Endothelial cell (in vitro differentiated cells): ENCODE results near the gene TFF3. TPM values are rescaled to one million over a fixed set of nuclear protein-coding genes. Genes with fewer than 3 reads are reported as not detected.

Source experiments
- DNase-seq: peaks from one replicate; pipeline ENCODE4 v3.0.0; 2021; ENCODE audit warnings: low spot score
- H3K27ac Mint-ChIP-seq: one replicate; pipeline ENCODE4 v1.8.0; 2021; ENCODE audit warnings: mixed read lengths, inconsistent platforms; ENCODE audit not compliant: unreplicated experiment
- H3K27me3 Mint-ChIP-seq: one replicate; pipeline ENCODE4 v1.8.0; 2021; ENCODE audit warnings: mild to moderate bottlenecking, moderate library complexity, mixed read lengths, inconsistent platforms; ENCODE audit not compliant: unreplicated experiment
- H3K36me3 Mint-ChIP-seq: one replicate; pipeline ENCODE4 v1.8.0; 2021; ENCODE audit warnings: mild to moderate bottlenecking, low read depth, mixed read lengths, inconsistent platforms; ENCODE audit not compliant: unreplicated experiment
- H3K4me1 Mint-ChIP-seq: one replicate; pipeline ENCODE4 v1.8.0; 2021; ENCODE audit warnings: mild to moderate bottlenecking, mixed read lengths, inconsistent platforms; ENCODE audit not compliant: unreplicated experiment
- H3K4me3 Mint-ChIP-seq: one replicate; pipeline ENCODE4 v1.8.0; 2021; ENCODE audit warnings: mild to moderate bottlenecking, mixed read lengths, inconsistent platforms; ENCODE audit not compliant: unreplicated experiment
- H3K9me3 Mint-ChIP-seq: one replicate; pipeline ENCODE4 v1.8.0; 2021; ENCODE audit warnings: mixed read lengths, inconsistent platforms; ENCODE audit not compliant: unreplicated experiment
- total RNA-seq: library from RNA; stranded (reverse); fragmentation: NEBNext Ultra II Directional; extraction: Animal tissue kit (Norgen Biotek cat#: 25700); gene quantifications from one replicate; pipeline ENCODE4 v1.2.1, GENCODE V29; 2021; ENCODE audit not compliant: unreplicated experiment
- TF ChIP-seq, protein P1 (sequence below): fragments of 200-600 bp; sonication (generic); IDR thresholded peaks from one replicate; pipeline ENCODE4 v1.5.0; 2021; ENCODE audit warnings: antibody characterized with exemption; ENCODE audit not compliant: unreplicated experiment

Gene TFF3
- total RNA-seq, 1 donor from 2014 or later = not detected

DNA sequence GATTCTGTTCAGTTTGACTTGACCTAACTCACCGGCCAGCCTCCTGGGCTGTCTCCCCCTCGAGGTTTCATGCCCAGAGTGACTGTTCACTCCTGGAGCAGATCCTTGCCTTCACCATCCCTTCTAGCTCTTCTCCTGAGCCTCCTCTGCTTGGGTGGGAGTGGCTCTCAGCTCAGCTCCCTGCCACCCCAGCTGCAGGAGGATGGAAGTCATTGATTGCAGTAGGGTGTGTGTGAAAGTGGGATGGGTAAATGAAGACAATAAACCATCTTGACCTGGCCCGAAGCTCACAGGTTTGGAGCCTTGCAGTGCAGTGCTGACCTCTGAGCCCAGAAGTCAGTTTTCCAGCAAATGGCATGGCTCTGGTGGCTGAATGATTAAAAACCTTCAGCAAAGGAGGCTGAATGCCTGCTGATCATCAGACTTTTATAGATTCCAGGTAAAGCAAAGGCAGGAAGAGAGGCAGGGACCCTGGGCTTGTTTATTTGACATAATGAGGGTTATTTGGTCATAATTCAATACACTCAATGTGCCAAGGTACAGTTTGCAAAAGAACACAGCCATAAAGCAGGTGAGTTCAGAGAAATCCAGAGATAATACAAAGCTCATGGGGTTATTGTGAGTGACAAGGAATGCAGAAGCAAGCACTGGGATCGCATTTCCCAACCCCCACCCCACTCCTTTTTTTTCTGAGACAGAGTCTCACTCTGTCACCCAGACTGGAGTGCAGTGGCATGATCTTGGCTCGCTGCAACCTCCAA is 17.5 kb upstream of the TFF3 start:
- no peaks in the 10 kb centered on the region for H3K36me3 Mint-ChIP-seq
- H3K27me3 Mint-ChIP-seq = peaks cover 1% of the 10 kb centered on the region
- H3K4me3 Mint-ChIP-seq = no peak overlapping the region
- TF ChIP-seq, protein P1, sequence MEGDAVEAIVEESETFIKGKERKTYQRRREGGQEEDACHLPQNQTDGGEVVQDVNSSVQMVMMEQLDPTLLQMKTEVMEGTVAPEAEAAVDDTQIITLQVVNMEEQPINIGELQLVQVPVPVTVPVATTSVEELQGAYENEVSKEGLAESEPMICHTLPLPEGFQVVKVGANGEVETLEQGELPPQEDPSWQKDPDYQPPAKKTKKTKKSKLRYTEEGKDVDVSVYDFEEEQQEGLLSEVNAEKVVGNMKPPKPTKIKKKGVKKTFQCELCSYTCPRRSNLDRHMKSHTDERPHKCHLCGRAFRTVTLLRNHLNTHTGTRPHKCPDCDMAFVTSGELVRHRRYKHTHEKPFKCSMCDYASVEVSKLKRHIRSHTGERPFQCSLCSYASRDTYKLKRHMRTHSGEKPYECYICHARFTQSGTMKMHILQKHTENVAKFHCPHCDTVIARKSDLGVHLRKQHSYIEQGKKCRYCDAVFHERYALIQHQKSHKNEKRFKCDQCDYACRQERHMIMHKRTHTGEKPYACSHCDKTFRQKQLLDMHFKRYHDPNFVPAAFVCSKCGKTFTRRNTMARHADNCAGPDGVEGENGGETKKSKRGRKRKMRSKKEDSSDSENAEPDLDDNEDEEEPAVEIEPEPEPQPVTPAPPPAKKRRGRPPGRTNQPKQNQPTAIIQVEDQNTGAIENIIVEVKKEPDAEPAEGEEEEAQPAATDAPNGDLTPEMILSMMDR = no peak
- DNase-seq = no peak
- no peaks in the 10 kb centered on the region for H3K4me1 Mint-ChIP-seq
- H3K27ac Mint-ChIP-seq = no peak overlapping the region
- H3K9me3 Mint-ChIP-seq = peaks cover 5% of the 10 kb centered on the region

DNA sequence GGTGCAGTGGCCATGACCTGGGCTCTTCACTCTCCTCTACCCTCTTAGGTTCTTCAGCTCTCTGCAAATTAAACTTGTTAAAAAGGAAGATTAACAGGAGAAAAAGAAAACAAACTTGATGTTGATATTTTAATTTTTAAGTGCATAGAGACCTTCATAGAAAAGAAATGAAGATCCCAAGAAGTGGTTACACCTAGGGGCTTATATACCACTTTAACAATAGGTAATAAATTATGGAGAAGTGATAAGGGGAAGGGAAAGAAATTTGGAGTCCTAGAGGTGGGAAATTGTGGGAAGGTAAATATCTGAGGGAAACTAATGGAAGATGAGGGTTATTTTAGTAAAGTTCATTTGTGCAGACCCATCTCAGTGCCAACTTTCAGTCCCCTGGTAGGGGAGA is 16.5 kb upstream of the TFF3 start:
- Mint-ChIP-seq H3K4me1 (no peaks in the 10 kb centered on the region), H3K36me3 (no peaks in the 10 kb centered on the region), H3K9me3 (peaks cover 5% of the 10 kb centered on the region), H3K27me3 (peaks cover 1% of the 10 kb centered on the region), H3K4me3 (peak overlapping the region; percentile 44), H3K27ac (no peak overlapping the region)
- TF ChIP-seq, protein P1 = no peak
- DNase-seq = no peak

DNA sequence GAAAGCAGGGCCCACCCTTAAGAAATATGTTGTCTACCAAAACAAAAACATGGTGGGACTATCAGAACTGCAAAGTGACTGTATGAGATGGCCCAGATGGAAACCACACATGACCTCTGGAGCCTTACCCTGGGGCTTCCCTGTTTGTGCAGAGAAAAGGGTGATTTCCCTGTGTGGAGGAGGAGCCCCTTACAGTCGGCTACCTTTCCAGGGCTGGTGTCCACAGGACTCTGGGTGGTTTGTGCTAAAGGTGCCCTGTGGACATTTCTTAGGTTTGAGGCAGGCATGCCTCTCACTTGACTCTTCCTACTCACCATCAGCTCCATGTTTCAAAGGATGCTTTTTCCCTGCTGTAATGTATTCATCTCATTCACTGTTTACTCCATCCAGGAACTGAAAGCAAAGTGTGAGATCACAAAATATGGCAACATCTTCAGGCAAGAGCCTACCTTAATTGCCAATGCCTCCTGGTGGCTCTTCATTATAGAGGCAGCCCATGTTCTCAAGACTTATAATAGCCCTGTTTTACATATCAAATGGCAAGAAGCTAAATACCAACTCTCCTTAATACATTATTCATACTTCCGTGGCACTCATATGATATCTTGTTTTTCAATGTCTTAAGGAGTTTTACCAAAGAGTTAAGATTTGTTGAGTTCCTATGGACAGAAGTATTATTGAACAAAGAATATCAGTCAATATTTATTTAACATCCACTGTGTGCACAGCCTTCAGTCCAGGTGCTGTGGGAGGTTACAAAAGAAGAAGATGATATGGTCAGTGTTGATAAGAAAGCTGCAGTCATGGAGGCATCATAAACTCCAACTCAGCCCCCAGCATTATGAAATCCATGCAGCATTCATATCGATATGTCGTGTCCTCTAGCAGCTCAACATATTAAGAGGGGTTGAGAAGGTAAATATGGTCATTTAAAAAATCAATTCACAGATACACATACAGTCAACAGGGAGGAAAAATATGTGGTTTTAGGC is 15.5 kb upstream of the TFF3 start:
- H3K9me3 Mint-ChIP-seq = peaks cover 5% of the 10 kb centered on the region
- TF ChIP-seq, protein P1 = no peak
- H3K36me3 Mint-ChIP-seq = no peaks in the 10 kb centered on the region
- peaks cover 1% of the 10 kb centered on the region for H3K27me3 Mint-ChIP-seq
- no peaks in the 10 kb centered on the region for H3K4me1 Mint-ChIP-seq
- no peak overlapping the region for H3K4me3 Mint-ChIP-seq
- no peak for DNase-seq
- H3K27ac Mint-ChIP-seq = no peak overlapping the region

DNA sequence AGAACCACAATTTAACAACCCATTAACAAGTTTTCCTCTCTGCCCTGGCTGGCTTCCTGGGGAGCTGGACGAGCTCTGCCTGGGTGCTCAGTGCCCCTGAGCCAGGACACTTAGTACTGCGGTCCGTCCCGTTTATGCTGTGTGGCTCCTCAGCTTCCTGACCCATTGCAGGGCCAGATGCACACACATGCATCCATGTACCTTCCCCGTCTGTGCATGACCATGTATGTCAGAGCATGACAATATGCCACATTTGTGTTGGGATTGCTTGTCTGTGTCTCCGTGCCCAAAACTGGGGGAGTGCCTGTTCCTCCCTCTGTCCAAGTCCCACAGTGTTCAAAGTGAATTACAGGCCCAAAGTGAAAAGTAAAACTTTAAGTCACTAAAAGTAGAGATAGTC is 9.7 kb upstream of the TFF3 start:
- Mint-ChIP-seq H3K27ac (no peak overlapping the region), H3K36me3 (no peaks in the 10 kb centered on the region), H3K27me3 (no peaks in the 10 kb centered on the region), H3K9me3 (no peaks in the 10 kb centered on the region), H3K4me3 (no peak overlapping the region), H3K4me1 (no peaks in the 10 kb centered on the region)
- DNase-seq = no peak
- TF ChIP-seq, protein P1 = no peak
